ENCODE results near the gene IKZF1.
"Not testable (repeated sequence)": the region's sequence is repeated elsewhere in the genome, so short reads cannot be mapped to it uniquely, and the experiment has no call there.

The IKZF1 gene

DNA sequence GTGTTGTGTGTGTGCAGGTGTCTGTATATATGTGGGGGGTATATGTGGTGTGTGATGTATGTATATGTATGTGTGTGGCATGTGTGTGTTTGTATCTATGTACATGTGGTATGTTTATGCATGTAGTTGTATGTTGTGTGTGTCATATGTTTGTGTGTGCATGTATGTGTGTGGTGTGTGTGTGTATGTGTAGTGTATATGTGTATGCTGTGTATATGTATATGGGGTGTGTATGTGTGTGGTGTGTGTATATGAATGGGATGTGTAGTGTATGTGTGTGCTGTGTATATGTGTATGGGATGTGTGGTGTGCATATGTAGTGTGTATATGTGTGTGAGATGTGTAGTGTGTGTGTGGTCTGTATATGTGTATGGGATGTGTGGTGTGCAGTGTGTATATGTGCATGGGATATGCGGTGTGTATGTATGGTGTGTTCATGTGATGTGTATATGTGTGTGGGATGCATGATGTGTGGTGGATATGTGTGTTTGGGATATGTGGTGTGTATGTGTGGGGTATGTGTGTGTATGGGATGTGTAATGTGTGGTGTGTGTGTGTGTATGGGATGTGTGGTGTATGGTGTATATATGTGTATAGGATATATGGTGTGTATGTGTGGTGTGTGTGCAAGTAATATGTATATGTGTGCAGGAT is 30.0 kb downstream of the IKZF1 start:
- DNase-seq (ENCODE audit: low read depth in 2 of 2), result no peak

DNA sequence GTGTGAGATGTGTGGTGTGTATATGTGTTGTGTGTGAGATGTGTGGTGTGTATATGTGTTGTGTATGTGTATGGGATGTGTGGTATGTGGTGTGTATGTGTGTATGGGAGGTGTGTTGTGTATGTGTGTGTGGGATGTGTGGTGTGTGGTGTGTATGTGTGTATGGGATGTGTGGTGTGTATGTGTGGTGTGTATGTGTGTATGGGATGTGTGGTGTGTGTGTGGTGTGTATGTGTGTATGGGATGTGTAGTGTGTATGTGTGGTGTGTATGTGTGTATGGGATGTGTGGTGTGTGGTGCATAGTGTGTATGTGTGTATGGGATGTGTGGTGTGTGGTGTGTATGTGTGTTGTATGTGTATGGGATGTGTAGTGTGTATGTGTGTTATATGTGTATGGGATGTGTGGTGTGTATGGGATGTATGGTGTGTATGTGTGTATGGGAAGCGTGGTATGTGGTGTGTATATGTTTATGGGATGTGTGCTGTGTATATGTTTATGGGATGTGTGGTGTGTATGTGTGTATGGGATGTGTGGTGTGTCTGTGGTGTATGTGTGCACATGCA is 30.8 kb downstream of the IKZF1 start:
- DNase-seq (ENCODE audit: low read depth in 2 of 2), result no peak

DNA sequence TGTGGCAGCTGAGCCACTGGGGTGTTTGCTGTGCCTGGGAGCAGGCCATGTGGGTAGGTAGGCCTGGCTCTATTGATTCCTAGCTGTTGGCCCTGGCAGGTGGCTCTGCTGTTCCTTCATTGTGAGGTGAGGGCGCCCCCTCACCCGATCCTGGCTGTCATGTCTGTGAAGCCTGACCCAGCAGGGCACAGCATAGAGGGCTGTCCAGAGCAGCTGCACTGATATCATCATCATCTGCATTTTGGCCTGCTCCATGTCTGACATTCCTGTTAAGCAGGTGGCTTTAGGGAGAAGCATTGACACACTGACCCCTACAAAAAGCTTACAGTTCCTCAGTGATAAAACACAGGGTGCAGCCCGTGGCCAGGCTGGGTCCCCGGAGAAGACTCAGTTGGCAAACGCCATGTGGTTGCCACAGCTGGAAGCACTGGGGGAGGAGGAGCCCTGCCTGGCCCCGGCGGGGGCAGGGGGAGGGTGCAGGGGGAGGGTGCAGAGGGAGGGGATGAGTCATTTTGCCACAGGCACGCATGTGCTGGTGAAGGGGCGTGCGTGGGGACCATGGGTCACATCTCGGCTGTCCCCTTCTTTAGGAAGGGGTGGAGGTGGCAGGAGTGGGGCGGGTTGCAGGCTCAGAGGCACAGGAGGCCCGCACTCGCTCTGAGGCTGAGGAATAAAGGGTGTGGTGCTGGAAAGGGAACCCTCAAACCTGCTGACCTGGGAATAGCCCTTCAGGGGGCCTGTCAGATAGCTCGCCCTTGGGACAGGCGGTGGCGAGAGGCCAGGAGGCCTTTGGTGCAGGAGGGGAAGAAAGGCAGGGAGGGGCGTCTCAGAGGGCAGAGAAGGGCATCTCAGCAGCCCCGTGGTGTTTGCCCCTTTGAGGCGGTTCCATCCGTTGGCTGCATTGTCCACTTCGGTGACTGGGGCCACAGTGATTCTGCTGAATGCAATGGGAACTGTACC is 31.6 kb downstream of the IKZF1 start:
- DNase-seq (ENCODE audit: low read depth in 2 of 2), result peak; percentile 71 to 82

DNA sequence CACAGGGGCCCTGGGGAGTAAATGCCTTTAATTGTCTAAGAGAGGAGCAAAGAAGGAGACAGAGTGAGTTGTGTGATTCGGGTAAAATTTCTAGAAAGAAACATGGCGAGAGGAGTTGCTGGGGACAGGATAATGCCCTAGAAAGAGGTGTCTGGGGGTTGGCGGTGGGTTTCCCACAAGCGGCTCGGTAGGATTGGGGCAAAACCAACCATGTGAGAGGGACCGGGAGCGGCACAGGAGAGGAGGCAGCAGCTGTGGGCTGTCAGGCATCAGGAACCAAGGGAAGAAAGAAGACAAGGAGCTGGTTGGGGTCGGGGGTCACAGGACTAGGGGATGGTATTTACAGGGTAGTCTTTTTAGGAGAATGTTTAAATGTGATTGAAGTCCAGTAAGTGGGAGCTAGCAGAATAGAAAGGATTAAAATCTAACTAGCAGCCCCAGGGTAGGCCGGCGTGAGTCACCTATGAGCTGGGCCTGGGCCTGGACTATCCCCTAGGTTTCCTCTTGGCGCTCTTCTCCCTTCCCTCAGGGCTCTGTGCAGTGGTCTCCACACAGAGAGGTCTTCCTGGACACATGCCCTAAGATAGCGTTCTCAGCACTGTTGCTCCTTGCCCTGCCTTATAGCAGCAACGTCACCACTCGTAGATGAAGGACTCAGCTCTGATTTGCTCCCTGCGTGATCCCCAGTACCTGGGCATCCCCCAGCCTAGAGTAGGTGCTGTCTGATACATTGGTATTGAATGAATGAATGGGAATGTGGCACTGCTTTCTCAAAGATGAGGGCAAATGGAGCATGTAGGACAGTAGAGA is 32.6 kb downstream of the IKZF1 start:
- no peak for DNase-seq (ENCODE audit: low read depth in 2 of 2)

DNA sequence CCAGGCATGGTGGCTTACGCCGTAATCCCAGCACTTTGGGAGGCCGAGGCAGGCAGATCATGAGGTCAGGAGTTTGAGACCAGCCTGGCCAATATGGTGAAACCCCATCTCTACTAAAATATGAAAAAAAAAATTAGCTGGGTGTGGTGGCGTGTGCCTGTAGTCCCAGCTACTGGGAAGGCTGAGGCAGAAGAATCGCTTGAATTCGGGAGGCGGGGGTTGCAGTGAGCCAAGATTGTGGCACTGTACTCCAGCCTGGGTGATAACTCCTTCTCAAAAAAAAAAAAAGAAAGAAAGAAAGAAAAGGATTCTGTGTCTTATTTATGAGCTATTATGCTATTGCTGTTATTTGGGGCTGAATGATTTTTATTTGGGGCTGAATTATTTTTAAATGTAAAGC is 35.0 kb downstream of the IKZF1 start:
- DNase-seq (ENCODE audit: low read depth in 2 of 2), result not testable (repeated sequence)

DNA sequence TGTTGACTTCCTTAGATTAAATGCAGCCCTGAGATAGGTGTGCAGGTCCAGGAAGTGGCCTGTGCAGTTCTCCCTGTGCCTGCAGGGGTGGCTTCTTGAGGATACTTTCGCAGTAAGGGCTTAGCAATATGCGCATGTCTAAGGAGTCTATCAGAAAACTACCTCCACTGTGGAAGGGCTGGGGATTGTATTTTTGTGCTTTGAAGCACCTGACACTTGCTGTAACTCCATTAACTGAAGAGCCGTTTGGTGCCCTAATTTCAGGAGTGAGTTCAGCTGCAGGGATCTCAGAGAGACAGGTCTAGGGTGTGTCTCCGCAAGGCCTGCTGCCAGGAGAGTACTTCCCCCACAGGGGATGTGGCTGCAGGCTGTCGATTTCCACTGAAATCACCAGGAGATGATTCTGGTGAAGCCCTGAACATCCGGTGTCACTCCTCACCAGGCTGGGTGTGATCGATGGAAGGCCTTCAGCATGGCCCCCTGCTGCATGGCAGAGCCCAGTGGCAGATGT is 35.5 kb downstream of the IKZF1 start:
- DNase-seq (ENCODE audit: low read depth in 2 of 2), result no peak

DNA sequence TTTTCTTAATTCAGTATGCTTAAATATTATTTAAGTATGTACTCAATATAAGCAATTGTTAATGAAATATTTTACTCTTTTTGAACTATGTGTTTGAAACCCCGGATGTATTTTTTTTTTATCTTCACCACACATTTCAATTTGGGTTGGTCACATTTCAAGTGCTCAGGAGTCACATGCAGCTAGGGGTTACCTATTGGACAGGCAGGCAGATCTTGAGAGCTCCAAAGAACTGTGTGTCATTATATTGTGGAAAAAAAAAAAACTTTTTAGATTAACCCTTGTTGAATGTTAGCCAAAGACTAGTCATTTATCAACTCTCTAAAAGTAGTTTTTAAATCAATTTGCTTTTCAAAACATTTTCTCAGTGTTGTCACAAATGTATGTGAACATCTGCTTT is 37.2 kb downstream of the IKZF1 start:
- no peak for DNase-seq (ENCODE audit: low read depth in 2 of 2)

DNA sequence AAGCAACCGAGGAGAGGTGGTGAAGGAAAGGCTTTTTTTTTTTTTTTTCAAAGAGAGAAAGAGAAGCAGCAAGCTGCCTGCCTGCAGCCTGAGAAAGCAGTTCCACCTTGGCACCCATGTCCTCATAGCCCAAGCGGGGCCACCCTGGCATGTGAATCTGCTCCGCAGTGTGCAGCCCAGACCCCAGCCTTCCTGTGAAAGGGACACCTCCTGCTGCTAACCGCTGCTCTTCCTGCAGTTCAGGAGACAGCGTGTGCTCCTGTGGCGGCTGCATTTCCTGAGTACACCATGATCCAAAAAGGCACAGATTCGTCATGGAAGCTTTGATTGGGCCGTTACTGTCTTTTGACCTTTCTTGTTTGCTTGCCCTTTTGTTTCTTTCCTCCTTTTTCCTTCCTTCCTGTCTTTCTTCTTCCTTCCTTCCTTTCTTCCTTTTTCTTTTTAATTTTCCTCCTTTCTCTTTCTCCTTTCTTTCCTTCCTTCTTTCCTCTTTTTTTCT is 38.1 kb downstream of the IKZF1 start:
- no peak for DNase-seq (ENCODE audit: low read depth in 2 of 2)

DNA sequence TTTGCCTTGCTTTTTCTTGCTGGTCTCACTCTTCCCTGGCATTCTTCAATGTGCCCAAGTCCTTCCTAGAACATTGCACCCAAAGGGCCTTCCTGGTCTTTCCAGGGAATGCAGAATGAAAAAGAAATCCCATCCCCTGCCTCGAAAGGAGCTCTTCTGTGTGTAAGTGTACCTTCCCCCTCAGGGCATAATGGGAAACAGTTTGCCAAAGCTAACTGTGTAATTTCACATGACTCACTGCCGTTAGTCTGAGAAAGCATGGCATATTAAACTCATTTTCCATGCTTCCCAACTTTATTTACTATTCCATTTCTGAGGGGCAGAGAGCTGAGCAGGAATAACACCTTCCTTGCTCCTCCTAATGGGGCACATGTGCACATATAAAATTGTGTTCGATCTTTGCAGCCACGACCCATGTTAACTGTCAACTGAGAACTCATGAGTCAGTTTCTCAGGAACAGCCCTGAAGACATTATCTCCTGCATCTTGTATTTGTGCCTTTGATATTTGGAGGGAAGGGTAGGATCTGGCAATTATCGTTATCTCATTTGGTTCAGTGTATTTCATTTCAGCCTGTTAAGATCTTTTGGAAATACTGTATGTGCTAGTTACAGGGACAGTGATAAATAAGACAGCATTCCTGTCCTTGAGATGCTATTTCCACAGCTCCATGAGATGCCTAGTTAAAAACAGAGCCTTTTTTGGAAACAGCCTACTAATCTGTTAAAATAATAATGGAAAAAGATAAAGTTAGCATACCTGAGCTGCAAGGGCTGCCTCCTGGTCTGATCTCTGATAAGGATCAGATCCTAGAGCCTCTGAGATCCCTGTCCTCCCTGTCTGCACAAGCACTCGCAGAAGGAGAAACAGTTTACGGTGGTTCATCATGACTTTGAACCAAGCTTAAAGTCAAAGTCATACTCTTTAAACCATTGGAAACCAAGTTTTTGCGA is 42.3 kb downstream of the IKZF1 start:
- DNase-seq (ENCODE audit: low read depth in 2 of 2), result no peak

DNA sequence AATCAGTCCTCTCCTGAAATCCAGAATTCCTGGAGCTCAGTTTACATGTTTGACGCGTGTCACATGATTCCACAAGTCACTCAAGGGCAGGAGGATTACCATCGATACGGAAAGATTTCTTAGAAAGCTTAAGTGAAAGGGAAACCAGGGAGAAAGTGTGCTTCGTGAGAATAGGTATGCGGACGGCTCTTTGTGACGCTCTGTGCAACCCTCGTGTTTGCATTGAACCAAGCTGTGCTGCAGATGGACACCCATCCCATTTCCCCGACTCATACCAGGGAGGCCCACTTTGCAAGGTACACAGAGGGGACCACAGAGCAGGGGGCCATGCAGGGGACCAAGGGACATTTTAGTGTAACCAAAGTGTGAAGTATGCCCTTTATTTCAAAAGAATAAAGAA is 43.2 kb downstream of the IKZF1 start:
- peak in 1 of 2 donors; percentile 42 for DNase-seq (ENCODE audit: low read depth in 2 of 2)

DNA sequence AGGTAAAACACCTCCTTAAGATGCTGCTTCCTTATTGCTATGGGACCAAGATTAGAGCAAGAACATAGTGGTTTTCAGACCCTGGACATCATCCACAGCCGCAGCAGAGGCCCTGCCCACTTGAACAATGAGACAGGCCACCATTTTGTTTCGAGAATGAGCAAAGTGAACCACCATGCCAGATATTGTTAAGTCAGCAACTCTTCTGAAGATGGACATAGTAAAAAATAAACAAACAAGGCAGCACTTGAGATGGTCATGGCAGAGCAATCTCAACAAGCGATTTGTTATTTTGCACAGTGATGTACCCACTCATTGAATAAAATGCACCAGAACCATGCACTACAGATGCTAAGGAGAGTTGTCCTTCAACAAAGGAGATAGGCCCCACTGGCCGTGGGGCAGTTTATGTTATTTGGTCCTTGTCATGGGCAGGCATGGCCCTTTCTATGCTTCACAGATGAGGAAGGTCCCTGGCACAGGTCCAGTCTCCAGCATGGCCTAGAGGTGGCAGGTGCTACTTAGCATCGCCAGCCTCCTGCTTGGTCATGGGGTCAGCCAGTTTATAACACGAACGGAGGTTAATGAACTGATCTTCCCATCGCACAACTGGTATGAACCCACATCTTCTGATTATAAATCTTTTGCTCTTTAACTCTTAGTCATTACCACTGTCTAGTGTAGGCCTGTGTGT is 44.1 kb downstream of the IKZF1 start:
- no peak for DNase-seq (ENCODE audit: low read depth in 2 of 2)

DNA sequence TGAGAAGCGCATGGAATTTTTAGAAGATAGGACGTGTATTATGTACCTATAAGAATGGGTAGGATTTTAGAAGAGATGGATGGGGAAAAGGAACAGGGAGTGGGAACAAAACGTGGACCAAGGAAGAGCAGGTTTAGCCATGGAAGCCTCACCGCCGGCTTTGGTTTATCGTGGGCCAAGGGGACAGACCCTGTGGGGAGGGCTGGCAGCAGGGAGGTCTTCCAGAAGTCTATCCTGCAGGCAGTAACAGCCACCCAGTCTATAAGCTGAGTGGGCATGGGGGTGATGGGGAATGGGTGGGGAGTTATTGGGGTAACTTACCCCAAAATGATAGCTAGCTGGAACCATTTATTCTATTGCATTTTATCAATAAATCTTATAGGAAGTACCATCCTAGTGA is 44.9 kb downstream of the IKZF1 start:
- DNase-seq (ENCODE audit: low read depth in 2 of 2), result no peak

DNA sequence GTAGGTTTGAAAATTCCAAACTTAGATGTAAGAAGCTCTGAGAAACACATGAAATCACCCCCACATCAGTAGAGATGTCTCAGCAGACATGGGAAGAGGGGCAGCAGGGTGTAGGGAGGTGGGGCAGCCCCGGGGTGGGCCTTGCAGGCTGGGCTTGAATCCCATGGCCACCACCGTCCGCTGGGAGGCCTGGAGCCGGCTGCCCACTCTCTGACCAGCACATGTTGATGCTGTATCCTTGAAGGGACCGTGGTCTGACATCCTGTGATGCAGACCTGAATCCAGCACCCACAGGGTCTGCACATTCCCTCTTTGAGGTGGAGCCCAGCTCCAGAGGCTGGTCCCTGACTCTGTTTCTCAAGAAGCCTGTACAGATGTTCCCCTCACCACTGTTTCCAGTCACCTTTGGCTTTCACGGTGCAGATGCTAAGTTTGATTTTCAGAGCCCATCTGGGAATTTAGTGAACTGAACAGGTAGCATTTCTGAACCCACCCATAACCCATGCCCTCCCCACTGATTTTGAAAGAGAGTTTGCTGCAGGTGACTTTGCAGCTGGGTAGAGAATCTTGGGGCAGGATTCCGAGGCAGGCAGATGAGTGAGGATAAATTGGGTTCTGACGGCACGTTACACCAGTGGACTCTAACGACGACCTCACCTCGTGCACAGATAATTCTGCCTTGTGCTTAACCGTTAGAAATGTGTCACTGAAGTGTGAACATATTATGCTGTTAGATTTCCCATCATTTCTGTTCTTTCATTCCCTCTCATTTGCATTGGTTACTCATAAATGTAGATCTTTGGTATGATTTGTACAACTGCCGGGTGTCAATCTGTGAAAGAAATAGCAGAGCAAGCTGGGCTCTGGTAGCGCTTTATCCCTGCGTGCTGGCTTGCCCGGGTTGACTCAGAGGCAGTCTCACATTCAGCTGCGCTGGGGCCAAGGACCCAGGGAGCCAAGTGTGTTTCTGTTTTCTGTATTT is 45.7 kb downstream of the IKZF1 start:
- peak; percentile 67 to 79 for DNase-seq (ENCODE audit: low read depth in 2 of 2)

DNA sequence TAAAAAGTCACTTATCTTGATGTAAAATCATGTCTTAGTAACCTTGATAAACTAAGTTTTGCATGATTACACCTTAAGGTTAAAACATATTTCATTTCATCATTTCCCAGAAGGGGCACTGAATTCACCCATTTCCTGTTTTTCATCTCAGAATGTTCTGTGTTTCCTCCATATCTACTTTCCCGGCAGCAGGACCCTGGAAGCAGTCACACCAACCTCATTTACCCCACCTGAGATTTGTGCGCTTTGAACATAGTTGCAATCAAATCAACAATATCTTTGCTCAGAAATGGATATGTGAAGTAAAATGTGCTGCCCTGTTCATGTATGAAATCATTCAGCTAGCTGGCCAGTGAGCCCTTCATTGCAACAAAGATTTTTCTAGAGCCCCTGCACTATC is 46.8 kb downstream of the IKZF1 start:
- no peak for DNase-seq (ENCODE audit: low read depth in 2 of 2)

DNA sequence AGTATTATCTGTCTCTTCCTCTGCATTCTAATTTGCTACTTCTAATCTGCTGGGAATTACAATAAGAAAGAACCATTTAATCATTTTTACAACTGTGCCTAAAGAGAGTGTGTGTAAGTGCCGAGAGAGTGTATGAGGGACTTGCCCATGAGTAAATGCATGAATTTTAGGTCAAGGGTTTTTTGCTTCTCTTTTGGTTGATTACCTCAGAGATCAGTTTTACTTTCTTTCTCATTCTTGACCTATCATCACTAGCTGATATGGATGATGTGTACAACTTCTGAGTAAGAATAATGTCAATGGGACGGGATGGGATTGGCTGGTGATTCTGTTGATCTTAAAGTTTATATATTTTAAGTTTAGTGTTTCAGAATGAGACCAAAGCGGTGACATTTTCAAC is 47.8 kb downstream of the IKZF1 start:
- DNase-seq (ENCODE audit: low read depth in 2 of 2), result no peak

DNA sequence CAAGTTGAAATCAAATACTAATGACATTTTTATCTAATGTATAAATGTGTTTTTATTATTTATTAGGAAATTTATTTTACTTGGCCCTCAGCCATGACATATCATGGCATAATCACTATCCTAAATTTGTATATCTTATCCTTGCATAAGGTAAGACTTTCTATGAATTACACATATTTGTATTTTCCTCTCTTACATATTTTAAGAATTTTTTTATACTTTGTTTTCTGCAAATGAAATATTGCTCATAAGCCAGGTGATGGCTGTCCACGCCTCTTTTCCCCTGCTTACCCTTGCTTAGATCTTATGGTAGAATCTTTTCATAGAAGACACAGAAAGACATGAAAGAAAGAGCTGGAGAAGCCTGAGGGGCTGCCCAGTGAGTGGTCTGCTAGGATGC is 48.2 kb downstream of the IKZF1 start:
- DNase-seq (ENCODE audit: low read depth in 2 of 2), result no peak

DNA sequence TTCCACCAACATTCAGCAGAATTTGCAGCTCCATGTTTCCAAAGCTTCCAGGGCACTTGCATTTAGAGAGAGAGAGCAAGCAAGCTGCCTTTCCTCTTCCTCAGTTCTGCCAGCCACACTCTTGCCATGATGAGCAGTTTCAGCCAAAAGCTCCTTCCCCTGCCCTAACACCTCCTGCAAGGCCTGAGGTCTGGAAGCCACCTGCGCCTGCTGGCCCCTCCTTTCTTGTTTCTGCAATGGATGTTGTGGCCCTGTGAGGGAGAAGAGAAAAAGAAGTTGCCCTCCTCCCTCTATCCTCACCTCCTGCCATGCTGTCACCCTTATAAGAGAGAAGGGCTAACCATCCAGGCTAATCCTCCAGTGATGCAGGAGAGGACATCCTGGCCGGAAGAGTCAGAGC is 48.7 kb downstream of the IKZF1 start:
- no peak for DNase-seq (ENCODE audit: low read depth in 2 of 2)

DNA sequence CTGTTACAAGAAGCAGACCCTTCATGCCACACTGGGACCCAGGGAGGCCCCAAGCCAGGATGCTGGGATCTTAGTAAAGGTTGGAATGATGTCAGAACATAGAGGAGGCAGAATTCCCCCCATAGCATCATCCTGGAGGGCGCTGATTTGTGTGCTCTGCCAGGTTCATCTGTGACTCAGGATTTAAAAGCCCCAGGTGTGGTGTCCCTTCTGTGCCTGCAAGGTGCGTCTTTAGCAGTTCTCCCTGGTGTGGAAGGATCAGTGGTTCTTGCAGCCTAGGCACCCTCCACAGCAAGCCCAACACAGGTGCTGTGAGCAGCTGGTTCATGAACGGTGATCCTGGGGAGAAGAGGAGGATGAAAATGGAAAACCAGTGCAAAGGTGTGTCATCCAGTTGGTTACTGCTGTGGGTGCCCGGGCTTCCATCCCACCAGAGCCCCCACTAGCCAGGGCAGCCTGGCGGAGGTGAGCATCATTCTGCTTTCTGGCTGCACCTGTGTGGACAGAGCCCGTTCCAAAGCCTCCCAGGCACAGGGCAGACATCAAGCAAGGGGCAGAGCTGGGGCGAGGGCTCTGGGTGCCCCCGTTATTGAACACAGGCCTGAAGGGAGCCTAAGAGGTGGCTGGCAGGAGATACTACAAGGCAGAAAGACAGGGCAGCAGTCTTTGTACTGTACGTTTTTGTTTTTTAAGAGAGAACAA is 49.5 kb downstream of the IKZF1 start:
- DNase-seq (ENCODE audit: low read depth in 2 of 2), result no peak

Data from stimulated activated CD4-positive, alpha-beta T cell treated with anti-CD3 and anti-CD28 coated beads, Interleukin-4, amount 100 ng/mL, for 48 hours (primary cell).